ENCODE data around the gene CLCN6. TPM values are rescaled to one million over a fixed set of nuclear protein-coding genes. Genes with fewer than 3 reads are reported as not detected.

Gene CLCN6
- polyA plus RNA-seq, 2 of the 4 experiments (the other 2 are of a cell fraction), result 5.7 to 9.0 TPM

DNA sequence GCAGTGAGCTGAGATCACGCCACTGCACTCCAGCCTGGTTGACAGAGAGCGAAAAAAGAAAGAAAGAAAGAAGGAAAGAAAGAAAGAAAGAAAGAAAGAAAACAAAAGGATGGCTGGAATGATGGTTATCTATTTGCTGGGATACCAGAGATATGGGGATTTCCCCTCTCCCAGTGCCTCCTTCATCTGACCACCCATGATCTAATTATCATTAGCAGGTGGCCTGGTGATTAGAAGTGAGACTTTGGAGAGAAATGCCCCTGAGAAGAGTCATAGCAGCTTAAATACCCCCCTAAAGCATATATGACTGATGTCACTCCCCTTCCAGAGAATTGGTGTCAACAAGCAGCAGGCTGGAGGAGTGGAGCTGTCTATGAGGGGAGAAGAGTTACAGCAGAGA is 54.1 kb downstream of the CLCN6 start:
- no peak overlapping the region for H3K27ac ChIP-seq
- TF ChIP-seq NPAS2 (CRISPR knock-in tag; IDR thresholded peaks at IDR 0.05; ENCODE audit: borderline replicate concordance) (no peak), EHMT2 (IDR thresholded peaks at IDR 0.05; ENCODE audit: low read depth) (no peak), TP53 (CRISPR knock-in tag; IDR thresholded peaks at IDR 0.05) (no peak), CBX8 (IDR thresholded peaks at IDR 0.05) (no peak), POLR2AphosphoS2 (conservative IDR thresholded peaks at IDR 0.05; ENCODE audit: low read length) (no peak), BHLHE40 (IDR thresholded peaks at IDR 0.05; ENCODE audit: low read depth, low read length) (no peak), HEYL (CRISPR knock-in tag; IDR thresholded peaks at IDR 0.05) (no peak), POLR2A (IDR thresholded peaks at IDR 0.05; ENCODE audit: low read length) (no peak), ZFP36 (IDR thresholded peaks at IDR 0.05; ENCODE audit: borderline replicate concordance, partially characterized antibody) (no peak), CBX2 (IDR thresholded peaks at IDR 0.05; ENCODE audit: borderline replicate concordance, low read depth) (no peak), EP300 (IDR thresholded peaks at IDR 0.05) (no peak), CHD4 (IDR thresholded peaks at IDR 0.05; ENCODE audit: borderline replicate concordance) (no peak), TFCP2L1 (CRISPR knock-in tag; IDR thresholded peaks at IDR 0.05) (no peak), FOSB (CRISPR knock-in tag; IDR thresholded peaks at IDR 0.05) (no peak), JUNB (IDR thresholded peaks at IDR 0.05) (no peak)
- TF ChIP-seq, protein P1, sequence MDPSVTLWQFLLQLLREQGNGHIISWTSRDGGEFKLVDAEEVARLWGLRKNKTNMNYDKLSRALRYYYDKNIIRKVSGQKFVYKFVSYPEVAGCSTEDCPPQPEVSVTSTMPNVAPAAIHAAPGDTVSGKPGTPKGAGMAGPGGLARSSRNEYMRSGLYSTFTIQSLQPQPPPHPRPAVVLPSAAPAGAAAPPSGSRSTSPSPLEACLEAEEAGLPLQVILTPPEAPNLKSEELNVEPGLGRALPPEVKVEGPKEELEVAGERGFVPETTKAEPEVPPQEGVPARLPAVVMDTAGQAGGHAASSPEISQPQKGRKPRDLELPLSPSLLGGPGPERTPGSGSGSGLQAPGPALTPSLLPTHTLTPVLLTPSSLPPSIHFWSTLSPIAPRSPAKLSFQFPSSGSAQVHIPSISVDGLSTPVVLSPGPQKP (IDR thresholded peaks at IDR 0.05; ENCODE audit: low read depth, low read length), result no peak
- TF ChIP-seq, protein P2, sequence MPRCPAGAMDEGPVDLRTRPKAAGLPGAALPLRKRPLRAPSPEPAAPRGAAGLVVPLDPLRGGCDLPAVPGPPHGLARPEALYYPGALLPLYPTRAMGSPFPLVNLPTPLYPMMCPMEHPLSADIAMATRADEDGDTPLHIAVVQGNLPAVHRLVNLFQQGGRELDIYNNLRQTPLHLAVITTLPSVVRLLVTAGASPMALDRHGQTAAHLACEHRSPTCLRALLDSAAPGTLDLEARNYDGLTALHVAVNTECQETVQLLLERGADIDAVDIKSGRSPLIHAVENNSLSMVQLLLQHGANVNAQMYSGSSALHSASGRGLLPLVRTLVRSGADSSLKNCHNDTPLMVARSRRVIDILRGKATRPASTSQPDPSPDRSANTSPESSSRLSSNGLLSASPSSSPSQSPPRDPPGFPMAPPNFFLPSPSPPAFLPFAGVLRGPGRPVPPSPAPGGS (IDR thresholded peaks at IDR 0.05), result no peak
- H3K4me1 ChIP-seq, result no peaks in the 10 kb centered on the region; the same call in 2 of the 3 replicates
- ATAC-seq (no peak), FAIRE-seq (no peak), DNase-seq (ENCODE audit: low read depth in 1 of 2, low spot score in 1 of 2) (no peak)
- POLR2A ChIA-PET, result no interaction called here
- no peak overlapping the region for H3K4me2 ChIP-seq
- H3K9me3 ChIP-seq, result no peaks in the 10 kb centered on the region
- 0% methylated on average over 1 of the region's 2 CpGs for WGBS (ENCODE audit: missing lambda C conversion rate)
- H3K4me3 ChIP-seq, result no peak overlapping the region
- CTCF ChIA-PET, result interaction anchor here (1.1 to 1.7 kb wide), 2 partner anchors 21 to 32 kb away, joined by 3 to 6 read pairs; no protein-coding TSS in a partner anchor

DNA sequence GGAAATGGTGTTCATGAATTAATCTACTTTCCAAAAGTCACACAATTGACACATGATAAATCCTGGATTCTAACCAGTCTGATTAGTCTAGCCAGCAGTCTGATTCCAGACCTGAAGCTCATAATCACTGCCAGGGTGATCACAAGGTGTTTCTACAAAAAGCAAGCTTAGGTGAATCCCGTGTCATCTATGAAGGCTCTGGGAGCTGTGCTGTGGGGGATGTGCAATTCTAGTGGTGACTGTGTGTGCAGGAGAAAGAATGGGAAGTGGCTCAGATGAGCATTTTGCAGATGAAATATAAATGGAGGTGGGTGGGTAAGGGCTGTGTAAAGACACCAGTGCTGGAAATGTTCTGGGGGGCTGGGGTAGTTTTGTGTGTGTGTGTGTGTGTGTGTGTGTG is 54.6 kb downstream of the CLCN6 start:
- no peak for FAIRE-seq
- WGBS (ENCODE audit: missing lambda C conversion rate), result 0% methylated on average over 1 of the region's 1 CpG

More for the DNA sequence above, 54.6 kb downstream of the CLCN6 start:
- H3K4me3 ChIP-seq, result no peak overlapping the region
- ATAC-seq (no peak), DNase-seq (ENCODE audit: low read depth in 1 of 2, low spot score in 1 of 2) (no peak)
- H3K4me2 ChIP-seq, result no peak overlapping the region
- H3K27ac ChIP-seq, result no peak overlapping the region
- no peaks in the 10 kb centered on the region; the same call in 2 of the 3 replicates for H3K4me1 ChIP-seq
- TF ChIP-seq, protein P3, sequence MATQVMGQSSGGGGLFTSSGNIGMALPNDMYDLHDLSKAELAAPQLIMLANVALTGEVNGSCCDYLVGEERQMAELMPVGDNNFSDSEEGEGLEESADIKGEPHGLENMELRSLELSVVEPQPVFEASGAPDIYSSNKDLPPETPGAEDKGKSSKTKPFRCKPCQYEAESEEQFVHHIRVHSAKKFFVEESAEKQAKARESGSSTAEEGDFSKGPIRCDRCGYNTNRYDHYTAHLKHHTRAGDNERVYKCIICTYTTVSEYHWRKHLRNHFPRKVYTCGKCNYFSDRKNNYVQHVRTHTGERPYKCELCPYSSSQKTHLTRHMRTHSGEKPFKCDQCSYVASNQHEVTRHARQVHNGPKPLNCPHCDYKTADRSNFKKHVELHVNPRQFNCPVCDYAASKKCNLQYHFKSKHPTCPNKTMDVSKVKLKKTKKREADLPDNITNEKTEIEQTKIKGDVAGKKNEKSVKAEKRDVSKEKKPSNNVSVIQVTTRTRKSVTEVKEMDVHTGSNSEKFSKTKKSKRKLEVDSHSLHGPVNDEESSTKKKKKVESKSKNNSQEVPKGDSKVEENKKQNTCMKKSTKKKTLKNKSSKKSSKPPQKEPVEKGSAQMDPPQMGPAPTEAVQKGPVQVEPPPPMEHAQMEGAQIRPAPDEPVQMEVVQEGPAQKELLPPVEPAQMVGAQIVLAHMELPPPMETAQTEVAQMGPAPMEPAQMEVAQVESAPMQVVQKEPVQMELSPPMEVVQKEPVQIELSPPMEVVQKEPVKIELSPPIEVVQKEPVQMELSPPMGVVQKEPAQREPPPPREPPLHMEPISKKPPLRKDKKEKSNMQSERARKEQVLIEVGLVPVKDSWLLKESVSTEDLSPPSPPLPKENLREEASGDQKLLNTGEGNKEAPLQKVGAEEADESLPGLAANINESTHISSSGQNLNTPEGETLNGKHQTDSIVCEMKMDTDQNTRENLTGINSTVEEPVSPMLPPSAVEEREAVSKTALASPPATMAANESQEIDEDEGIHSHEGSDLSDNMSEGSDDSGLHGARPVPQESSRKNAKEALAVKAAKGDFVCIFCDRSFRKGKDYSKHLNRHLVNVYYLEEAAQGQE (IDR thresholded peaks at IDR 0.05), result no peak
- TF ChIP-seq EP300 (IDR thresholded peaks at IDR 0.05) (no peak), RAD21 (conservative IDR thresholded peaks at IDR 0.05 in 1 of 2, IDR thresholded peaks at IDR 0.05 in 1 of 2) (no peak), CHD2 (IDR thresholded peaks at IDR 0.05; ENCODE audit: low read length, partially characterized antibody) (no peak), MYC (IDR thresholded peaks at IDR 0.05; ENCODE audit: borderline replicate concordance, low read length) (no peak), FOSL2 (IDR thresholded peaks at IDR 0.05) (no peak), FOSL2 (CRISPR knock-in tag; IDR thresholded peaks at IDR 0.05) (no peak), FOSB (CRISPR knock-in tag; IDR thresholded peaks at IDR 0.05) (no peak), CEBPB (IDR thresholded peaks at IDR 0.05) (no peak), ZFP36 (IDR thresholded peaks at IDR 0.05; ENCODE audit: borderline replicate concordance, partially characterized antibody) (no peak)
- TF ChIP-seq, protein P4, sequence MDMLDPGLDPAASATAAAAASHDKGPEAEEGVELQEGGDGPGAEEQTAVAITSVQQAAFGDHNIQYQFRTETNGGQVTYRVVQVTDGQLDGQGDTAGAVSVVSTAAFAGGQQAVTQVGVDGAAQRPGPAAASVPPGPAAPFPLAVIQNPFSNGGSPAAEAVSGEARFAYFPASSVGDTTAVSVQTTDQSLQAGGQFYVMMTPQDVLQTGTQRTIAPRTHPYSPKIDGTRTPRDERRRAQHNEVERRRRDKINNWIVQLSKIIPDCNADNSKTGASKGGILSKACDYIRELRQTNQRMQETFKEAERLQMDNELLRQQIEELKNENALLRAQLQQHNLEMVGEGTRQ (IDR thresholded peaks at IDR 0.05), result no peak
- TF ChIP-seq, protein P5, sequence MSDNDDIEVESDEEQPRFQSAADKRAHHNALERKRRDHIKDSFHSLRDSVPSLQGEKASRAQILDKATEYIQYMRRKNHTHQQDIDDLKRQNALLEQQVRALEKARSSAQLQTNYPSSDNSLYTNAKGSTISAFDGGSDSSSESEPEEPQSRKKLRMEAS (IDR thresholded peaks at IDR 0.05), result no peak
- TF ChIP-seq, protein P6, sequence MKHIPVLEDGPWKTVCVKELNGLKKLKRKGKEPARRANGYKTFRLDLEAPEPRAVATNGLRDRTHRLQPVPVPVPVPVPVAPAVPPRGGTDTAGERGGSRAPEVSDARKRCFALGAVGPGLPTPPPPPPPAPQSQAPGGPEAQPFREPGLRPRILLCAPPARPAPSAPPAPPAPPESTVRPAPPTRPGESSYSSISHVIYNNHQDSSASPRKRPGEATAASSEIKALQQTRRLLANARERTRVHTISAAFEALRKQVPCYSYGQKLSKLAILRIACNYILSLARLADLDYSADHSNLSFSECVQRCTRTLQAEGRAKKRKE (CRISPR knock-in tag; IDR thresholded peaks at IDR 0.05; ENCODE audit: low read depth), result no peak
- TF ChIP-seq, protein P2 (IDR thresholded peaks at IDR 0.05), result no peak
- TF ChIP-seq, protein P1 (IDR thresholded peaks at IDR 0.05; ENCODE audit: low read depth, low read length), result no peak
- H3K9me3 ChIP-seq, result no peaks in the 10 kb centered on the region
- POLR2A ChIA-PET, result no interaction called here
- CTCF ChIA-PET, result interaction anchor here (0.7 to 2.0 kb wide), 4 partner anchors 11 to 31 kb away, joined by 3 to 6 read pairs (median 4); no protein-coding TSS in a partner anchor

Data from A549 (cell line).